Measurements from ENCODE around the gene DNAJB11. TPM values are rescaled to one million over a fixed set of nuclear protein-coding genes. Genes with fewer than 3 reads are reported as not detected.

Gene DNAJB11
- total RNA-seq, 1 experiment from 2014 or later, result 54.3 TPM

DNA sequence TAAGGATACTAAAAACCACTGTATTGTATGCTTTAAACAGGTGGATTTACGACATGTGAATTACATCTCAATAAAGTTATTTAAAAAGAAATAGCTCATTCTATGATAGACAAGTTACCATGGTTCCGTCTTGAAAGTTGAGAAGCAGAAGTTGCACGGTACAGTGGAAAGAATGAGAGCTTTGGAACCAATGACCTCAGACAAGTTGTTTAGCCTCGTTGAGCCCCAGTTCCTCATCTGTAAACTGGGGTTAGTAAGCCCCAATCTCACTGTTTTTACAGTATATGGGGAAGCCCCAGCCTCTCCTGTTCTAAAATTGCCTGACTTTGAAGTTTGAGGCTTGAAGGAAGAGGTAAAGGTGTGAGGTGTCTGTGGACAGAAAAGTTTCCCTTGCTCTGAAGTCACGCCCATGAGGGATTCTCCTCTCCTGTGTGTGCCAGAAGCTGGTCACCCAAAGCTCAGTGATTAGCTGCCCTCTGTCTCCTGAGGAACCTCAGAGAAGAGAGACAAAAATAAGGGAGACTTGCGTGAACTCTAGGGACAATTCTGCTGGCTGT is 36.3 kb upstream of the DNAJB11 start:
- ChIA-PET POLR2A (no interaction called here), CTCF (interaction anchor here (3.5 kb wide), 1 partner anchor 274 kb away, joined by 17 read pairs; no protein-coding TSS in a partner anchor), RAD21 (ENCODE audit: low non-redundant PET in 1 of 2, low total read pairs in 2 of 2, uncharacterized antibody in 2 of 2, unreplicated experiment in 2 of 2) (interaction anchor here in 1 of 2 experiments (0.7 kb wide), 1 partner anchor 211 kb away, joined by 3 read pairs; no protein-coding TSS in a partner anchor)
- H3K9me2 ChIP-seq (ENCODE audit: insufficient read depth), result no peaks in the 10 kb centered on the region
- H3K36me3 ChIP-seq (ENCODE audit: control insufficient read depth in 1 of 2, insufficient read depth in 2 of 2, low read length in 2 of 2), result no peaks in the 10 kb centered on the region
- H3K27ac ChIP-seq (ENCODE audit: low read depth, low read length), result no peak overlapping the region
- TF ChIP-seq, protein P1, sequence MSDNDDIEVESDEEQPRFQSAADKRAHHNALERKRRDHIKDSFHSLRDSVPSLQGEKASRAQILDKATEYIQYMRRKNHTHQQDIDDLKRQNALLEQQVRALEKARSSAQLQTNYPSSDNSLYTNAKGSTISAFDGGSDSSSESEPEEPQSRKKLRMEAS (IDR thresholded peaks at IDR 0.05), result no peak
- TF ChIP-seq, protein P2, sequence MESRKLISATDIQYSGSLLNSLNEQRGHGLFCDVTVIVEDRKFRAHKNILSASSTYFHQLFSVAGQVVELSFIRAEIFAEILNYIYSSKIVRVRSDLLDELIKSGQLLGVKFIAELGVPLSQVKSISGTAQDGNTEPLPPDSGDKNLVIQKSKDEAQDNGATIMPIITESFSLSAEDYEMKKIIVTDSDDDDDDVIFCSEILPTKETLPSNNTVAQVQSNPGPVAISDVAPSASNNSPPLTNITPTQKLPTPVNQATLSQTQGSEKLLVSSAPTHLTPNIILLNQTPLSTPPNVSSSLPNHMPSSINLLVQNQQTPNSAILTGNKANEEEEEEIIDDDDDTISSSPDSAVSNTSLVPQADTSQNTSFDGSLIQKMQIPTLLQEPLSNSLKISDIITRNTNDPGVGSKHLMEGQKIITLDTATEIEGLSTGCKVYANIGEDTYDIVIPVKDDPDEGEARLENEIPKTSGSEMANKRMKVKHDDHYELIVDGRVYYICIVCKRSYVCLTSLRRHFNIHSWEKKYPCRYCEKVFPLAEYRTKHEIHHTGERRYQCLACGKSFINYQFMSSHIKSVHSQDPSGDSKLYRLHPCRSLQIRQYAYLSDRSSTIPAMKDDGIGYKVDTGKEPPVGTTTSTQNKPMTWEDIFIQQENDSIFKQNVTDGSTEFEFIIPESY (IDR thresholded peaks at IDR 0.05; ENCODE audit: extremely low read depth, insufficient replicate concordance, low read length), result no peak
- TF ChIP-seq TCF7L2 (IDR thresholded peaks at IDR 0.05; ENCODE audit: borderline replicate concordance, extremely low read depth, insufficient read depth, insufficient read length) (no peak), CEBPB (IDR thresholded peaks at IDR 0.05; ENCODE audit: low read depth) (no peak), ZNF274 (IDR thresholded peaks at IDR 0.05; ENCODE audit: low read depth, low read length) (no peak), ZFX (IDR thresholded peaks at IDR 0.05) (no peak), EGR1 (IDR thresholded peaks at IDR 0.05; ENCODE audit: low read depth) (no peak), SP1 (IDR thresholded peaks at IDR 0.05; ENCODE audit: low read depth) (no peak), SIN3A (IDR thresholded peaks at IDR 0.05; ENCODE audit: low read depth) (no peak), POLR2A (IDR thresholded peaks at IDR 0.05; ENCODE audit: borderline replicate concordance, extremely low read depth, insufficient read depth, insufficient read length) (no peak), EZH2phosphoT487 (IDR thresholded peaks at IDR 0.05; ENCODE audit: borderline replicate concordance) (no peak), FOSL1 (IDR thresholded peaks at IDR 0.05; ENCODE audit: low read depth) (no peak), ELF1 (IDR thresholded peaks at IDR 0.05; ENCODE audit: borderline replicate concordance, low read depth) (no peak), POLR2AphosphoS5 (IDR thresholded peaks at IDR 0.05; ENCODE audit: low read depth, low read length) (no peak), SRF (IDR thresholded peaks at IDR 0.05; ENCODE audit: low read depth) (no peak)
- TF ChIP-seq, protein P3, sequence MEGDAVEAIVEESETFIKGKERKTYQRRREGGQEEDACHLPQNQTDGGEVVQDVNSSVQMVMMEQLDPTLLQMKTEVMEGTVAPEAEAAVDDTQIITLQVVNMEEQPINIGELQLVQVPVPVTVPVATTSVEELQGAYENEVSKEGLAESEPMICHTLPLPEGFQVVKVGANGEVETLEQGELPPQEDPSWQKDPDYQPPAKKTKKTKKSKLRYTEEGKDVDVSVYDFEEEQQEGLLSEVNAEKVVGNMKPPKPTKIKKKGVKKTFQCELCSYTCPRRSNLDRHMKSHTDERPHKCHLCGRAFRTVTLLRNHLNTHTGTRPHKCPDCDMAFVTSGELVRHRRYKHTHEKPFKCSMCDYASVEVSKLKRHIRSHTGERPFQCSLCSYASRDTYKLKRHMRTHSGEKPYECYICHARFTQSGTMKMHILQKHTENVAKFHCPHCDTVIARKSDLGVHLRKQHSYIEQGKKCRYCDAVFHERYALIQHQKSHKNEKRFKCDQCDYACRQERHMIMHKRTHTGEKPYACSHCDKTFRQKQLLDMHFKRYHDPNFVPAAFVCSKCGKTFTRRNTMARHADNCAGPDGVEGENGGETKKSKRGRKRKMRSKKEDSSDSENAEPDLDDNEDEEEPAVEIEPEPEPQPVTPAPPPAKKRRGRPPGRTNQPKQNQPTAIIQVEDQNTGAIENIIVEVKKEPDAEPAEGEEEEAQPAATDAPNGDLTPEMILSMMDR (IDR thresholded peaks at IDR 0.05 in 2 of 3, conservative IDR thresholded peaks at IDR 0.05 in 1 of 3; ENCODE audit: borderline replicate concordance in 1 of 3, insufficient read depth in 1 of 3, low read depth in 2 of 3, low read length in 2 of 3), result no peak
- TF ChIP-seq, protein P4, sequence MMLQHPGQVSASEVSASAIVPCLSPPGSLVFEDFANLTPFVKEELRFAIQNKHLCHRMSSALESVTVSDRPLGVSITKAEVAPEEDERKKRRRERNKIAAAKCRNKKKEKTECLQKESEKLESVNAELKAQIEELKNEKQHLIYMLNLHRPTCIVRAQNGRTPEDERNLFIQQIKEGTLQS (IDR thresholded peaks at IDR 0.05), result no peak
- BruUV-seq (replicated peaks), result no TSS peak
- H3K4me2 ChIP-seq (ENCODE audit: low read length), result no peak overlapping the region
- intact Hi-C loops (cut with micrococcal nuclease), result no loop called here
- ATAC-seq, result no peak
- no peaks in the 10 kb centered on the region for H4K20me1 ChIP-seq (ENCODE audit: insufficient read depth)
- no peaks in the 10 kb centered on the region for H3K27me3 ChIP-seq (ENCODE audit: insufficient read depth, low read length)
- H3K9ac ChIP-seq (ENCODE audit: low read length), result no peak overlapping the region
- H3K9me3 ChIP-seq (ENCODE audit: control insufficient read depth in 1 of 2, insufficient read depth in 1 of 2, low read depth in 1 of 2, low read length in 2 of 2), result no peaks in the 10 kb centered on the region
- no peak overlapping the region for H2AFZ ChIP-seq (ENCODE audit: low read depth, low read length, poor library complexity, severe bottlenecking)
- no peaks in the 10 kb centered on the region for H3K4me1 ChIP-seq (ENCODE audit: control insufficient read depth in 1 of 2, insufficient read depth in 2 of 2, low read length in 2 of 2)
- no peak for DNase-seq (ENCODE audit: low read depth, low spot score)
- no peaks in the 10 kb centered on the region for H3K79me2 ChIP-seq (ENCODE audit: insufficient read depth, low read length)
- no peak overlapping the region for H3K4me3 ChIP-seq (replicated peaks in 1 of 2; ENCODE audit: low read depth in 1 of 2, low read length in 2 of 2)

All from HCT116 (cell line).